CD4-positive, alpha-beta T cell treated with Interleukin-1 beta for 1 hour (primary cell): Measurements from ENCODE around the gene CELA3A.
"Not testable (repeated sequence)": the region's sequence is repeated elsewhere in the genome, so short reads cannot be mapped to it uniquely, and the experiment has no call there.

Source experiments
- DNase-seq, 2 donors: peaks; one replicate each; pipeline ENCODE4 v3.0.0-alpha.2; 2020 to 2022

The CELA3A gene

GRCh38 chr1:21982122-21982521 is 19.3 kb upstream of the CELA3A start:
- not testable (repeated sequence) for DNase-seq

- DNase-seq: not testable (repeated sequence)
Observed at GRCh38 chr1:21983539-21983938, 17.9 kb upstream of the CELA3A start.

- not testable (repeated sequence) for DNase-seq
Observed at GRCh38 chr1:21985893-21986292, 15.6 kb upstream of the CELA3A start.

- not testable (repeated sequence) for DNase-seq
Observed at GRCh38 chr1:21986386-21986785, 15.1 kb upstream of the CELA3A start.

GRCh38 chr1:21989672-21990393 is 11.6 kb upstream of the CELA3A start:
- not testable (repeated sequence) for DNase-seq

- not testable (repeated sequence) for DNase-seq
Observed at GRCh38 chr1:21992186-21992585, 9.3 kb upstream of the CELA3A start.

- DNase-seq: not testable (repeated sequence)
Observed at GRCh38 chr1:21994716-21995115, 6.7 kb upstream of the CELA3A start.

GRCh38 chr1:21996663-21996970 is 4.8 kb upstream of the CELA3A start:
- DNase-seq: not testable (repeated sequence)

GRCh38 chr1:21997891-21998623 is 3.4 kb upstream of the CELA3A start:
- DNase-seq: not testable (repeated sequence)

- DNase-seq: not testable (repeated sequence)
Observed at GRCh38 chr1:21998624-21999294, 2.7 kb upstream of the CELA3A start.

- not testable (repeated sequence) for DNase-seq
Observed at GRCh38 chr1:21999645-22000044, 1.8 kb upstream of the CELA3A start.

- DNase-seq: not testable (repeated sequence)
Observed at GRCh38 chr1:22002461-22002860, 1.0 kb downstream of the CELA3A start.

- DNase-seq: not testable (repeated sequence)
Observed at GRCh38 chr1:22002875-22003274, 1.4 kb downstream of the CELA3A start.

- DNase-seq: not testable (repeated sequence)
Observed at GRCh38 chr1:22003959-22004358, 2.5 kb downstream of the CELA3A start.

- peak; percentile 27 to 34 for DNase-seq
Observed at GRCh38 chr1:22005261-22006149, 4.0 kb downstream of the CELA3A start.

GRCh38 chr1:22006736-22007135 is 5.3 kb downstream of the CELA3A start:
- DNase-seq: not testable (repeated sequence)

GRCh38 chr1:22007262-22007661 is 5.8 kb downstream of the CELA3A start:
- not testable (repeated sequence) for DNase-seq

- not testable (repeated sequence) for DNase-seq
Observed at GRCh38 chr1:22009566-22009965, 8.1 kb downstream of the CELA3A start.

- not testable (repeated sequence) for DNase-seq
Observed at GRCh38 chr1:22012752-22013151, 11.3 kb downstream of the CELA3A start.

GRCh38 chr1:22014575-22015206 is 13.2 kb downstream of the CELA3A start:
- not testable (repeated sequence) for DNase-seq

GRCh38 chr1:22018583-22019559 is 17.4 kb downstream of the CELA3A start:
- peak; percentile 49 to 74 for DNase-seq
